Measurements from ENCODE around the gene MIB1.
"Not testable (repeated sequence)": the region's sequence is repeated elsewhere in the genome, so short reads cannot be mapped to it uniquely, and the experiment has no call there.

MIB1 gene

DNA sequence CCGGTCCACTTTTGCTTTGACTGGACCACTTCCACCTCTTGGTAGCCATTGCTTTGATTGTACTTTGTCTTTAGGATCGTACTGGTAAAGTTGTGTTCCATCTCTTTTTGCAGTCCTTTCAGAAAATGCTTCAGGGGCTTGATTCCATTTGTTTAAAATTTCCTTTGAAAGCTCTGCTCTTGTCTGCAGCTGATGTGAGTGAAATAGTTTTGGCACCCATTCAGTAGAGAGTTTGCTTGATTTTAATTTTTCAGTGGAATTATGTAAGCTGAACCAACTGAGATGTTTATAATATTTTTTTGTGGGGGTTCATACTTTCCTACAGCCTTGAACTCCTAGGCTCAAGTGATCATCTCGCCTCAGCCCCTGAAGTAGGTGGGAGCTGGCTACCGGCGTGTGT, 7.6 kb upstream of the MIB1 start (continued):
- no peak for TF ChIP-seq ZNF776 (tag by site-specific recombination; IDR thresholded peaks at IDR 0.05; ENCODE audit: borderline replicate concordance)

DNA sequence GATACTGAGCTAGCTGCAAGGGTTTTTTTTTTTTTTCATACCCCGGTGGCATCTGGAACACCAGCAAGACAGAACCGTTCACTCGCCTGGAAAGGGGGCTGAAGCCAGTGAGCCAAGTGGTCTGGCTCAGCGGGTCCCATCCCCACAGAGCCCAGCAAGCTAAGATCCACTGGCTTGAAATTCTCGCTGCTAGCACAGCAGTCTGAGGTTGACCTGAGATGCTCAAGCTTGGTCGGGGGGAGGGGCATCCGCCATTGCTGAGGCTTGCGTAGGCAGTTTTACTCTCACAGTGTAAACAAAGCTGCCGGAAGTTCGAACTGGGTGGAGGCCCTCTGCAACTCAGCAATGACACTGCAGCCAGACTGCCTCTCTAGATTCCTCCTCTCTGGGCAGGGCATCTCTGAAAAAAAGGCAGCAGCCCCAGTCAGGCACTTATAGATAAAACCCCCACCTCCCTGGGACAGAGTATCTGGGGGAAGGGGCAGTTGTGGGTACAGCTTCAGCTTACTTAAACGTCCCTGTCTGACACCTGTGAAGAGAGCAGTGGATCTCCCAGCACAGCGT, 5.1 kb upstream of the MIB1 start:
- Histone ChIP-seq H3K4me3 (ENCODE audit: low read depth, low read length) (no peak overlapping the region), H3K27ac (ENCODE audit: extremely low read depth, low read depth, low read length) (no peak overlapping the region), H3K9me3 (ENCODE audit: control insufficient read depth, insufficient read depth, low read depth, low read length) (no peaks in the 10 kb centered on the region), H3K4me1 (ENCODE audit: control insufficient read depth, insufficient read depth, low read length) (no peaks in the 10 kb centered on the region), H3K36me3 (ENCODE audit: control insufficient read depth in 2 of 2, insufficient read depth in 1 of 2, low read length in 2 of 2) (no peaks in the 10 kb centered on the region)
- CTCF ChIA-PET: interaction anchor here (0.7 to 1.0 kb wide), 2 partner anchors 11 to 152 kb away, joined by 3 to 4 read pairs; no protein-coding TSS in a partner anchor
- TF ChIP-seq, protein P1, sequence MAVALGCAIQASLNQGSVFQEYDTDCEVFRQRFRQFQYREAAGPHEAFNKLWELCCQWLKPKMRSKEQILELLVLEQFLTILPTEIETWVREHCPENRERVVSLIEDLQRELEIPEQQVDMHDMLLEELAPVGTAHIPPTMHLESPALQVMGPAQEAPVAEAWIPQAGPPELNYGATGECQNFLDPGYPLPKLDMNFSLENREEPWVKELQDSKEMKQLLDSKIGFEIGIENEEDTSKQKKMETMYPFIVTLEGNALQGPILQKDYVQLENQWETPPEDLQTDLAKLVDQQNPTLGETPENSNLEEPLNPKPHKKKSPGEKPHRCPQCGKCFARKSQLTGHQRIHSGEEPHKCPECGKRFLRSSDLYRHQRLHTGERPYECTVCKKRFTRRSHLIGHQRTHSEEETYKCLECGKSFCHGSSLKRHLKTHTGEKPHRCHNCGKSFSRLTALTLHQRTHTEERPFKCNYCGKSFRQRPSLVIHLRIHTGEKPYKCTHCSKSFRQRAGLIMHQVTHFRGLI (tag by site-specific recombination; IDR thresholded peaks at IDR 0.05): no peak
- TF ChIP-seq SETDB1 (IDR thresholded peaks at IDR 0.05; ENCODE audit: insufficient read length, low read length): peak; percentile 67
- POLR2A ChIA-PET: no interaction called here

DNA sequence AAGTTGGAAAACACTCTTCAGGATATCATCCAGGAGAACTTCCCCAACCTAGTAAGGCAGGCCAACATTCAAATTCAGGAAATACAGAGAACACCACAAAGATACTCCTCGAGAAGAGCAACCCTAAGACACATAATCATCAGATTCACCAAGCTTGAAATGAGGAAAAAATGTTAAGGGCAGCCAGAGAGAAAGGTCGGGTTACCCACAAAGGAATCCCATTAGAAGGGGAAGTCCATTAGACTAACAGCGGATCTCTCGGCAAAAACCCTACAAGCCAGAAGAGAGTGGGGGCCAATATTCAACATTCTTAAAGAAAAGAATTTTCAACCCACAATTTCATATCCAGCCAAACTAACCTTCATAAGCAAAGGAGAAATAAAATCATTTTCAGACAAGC, 3.7 kb upstream of the MIB1 start:
- H3K4me3 ChIP-seq (ENCODE audit: low read depth, low read length); H3K9me3 ChIP-seq (ENCODE audit: control insufficient read depth, insufficient read depth, low read depth, low read length); H3K4me1 ChIP-seq (ENCODE audit: control insufficient read depth, insufficient read depth, low read length); H3K27ac ChIP-seq (ENCODE audit: extremely low read depth, low read depth, low read length); H3K36me3 ChIP-seq (ENCODE audit: control insufficient read depth in 2 of 2, insufficient read depth in 1 of 2, low read length in 2 of 2); POLR2A ChIA-PET: not testable (repeated sequence)
- CTCF ChIA-PET: interaction anchor here (0.6 to 0.7 kb wide), 2 partner anchors 114 to 140 kb away, joined by 3 read pairs; no protein-coding TSS in a partner anchor

DNA sequence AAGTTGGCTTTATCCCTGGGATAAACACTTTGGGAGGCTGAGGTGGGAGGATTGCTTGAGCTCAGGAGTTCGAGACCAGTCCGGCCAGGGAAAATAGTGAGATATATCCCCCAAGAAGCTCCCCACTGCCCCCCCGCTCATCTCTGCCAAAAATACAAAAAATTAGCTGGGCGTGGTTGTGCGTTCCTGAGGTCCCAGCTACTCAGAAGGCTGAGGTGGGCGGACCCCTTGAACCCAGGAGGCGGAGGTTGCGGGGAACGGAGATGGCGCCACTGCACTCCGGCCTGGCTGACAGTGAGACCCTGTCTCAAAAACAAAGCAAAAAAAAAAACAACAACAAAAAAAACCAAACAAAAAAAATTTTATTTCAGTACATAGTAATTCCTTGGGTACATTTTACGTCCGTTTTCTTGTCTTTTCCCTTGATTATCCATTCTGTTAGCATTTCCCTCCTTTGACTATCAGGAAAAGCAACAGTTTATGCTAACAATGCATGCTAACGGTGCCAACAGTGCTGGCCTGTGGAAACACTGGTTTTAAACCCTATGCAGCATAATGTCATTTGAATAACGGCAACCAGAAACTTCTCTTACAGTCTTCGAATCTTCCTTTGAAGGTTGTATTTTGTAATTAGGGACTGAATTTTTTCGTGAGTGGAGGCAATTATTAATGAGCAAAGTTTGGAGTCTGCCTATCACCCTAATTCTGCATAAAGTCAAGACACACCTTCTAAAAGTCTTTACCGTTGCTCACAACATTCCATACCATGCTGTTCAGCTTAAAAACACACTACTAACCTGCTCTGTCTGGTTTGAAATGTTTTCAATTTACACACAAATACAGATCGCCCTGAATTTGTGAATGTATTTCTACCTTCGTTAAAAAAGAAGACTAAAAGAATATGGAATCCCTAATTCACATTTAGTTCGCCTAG, 721 bp upstream of the MIB1 start:
- no peaks in the 10 kb centered on the region for H3K9me3 ChIP-seq (ENCODE audit: control insufficient read depth, insufficient read depth, low read depth, low read length)
- H3K4me1 ChIP-seq (ENCODE audit: control insufficient read depth, insufficient read depth, low read length): 0 out of 2 replicates have a peak, but pooled peaks cover 3% of the 10 kb centered on the region
- no peaks in the 10 kb centered on the region for H3K36me3 ChIP-seq (ENCODE audit: control insufficient read depth in 2 of 2, insufficient read depth in 1 of 2, low read length in 2 of 2)
- H3K4me3 ChIP-seq (ENCODE audit: low read depth, low read length): no peak overlapping the region
- ChIA-PET POLR2A (interaction anchor here (0.6 to 4.5 kb wide), 22 partner anchors 10 to 142 kb away, joined by 3 to 38 read pairs (median 5); partner anchors contain the start of genes ABHD3, ESCO1 and SNRPD1), CTCF (interaction anchor here (0.7 to 1.0 kb wide), 4 partner anchors 127 to 200 kb away, joined by 3 to 5 read pairs (median 3); partner anchors contain the start of genes ESCO1 and SNRPD1)
- no peak overlapping the region for H3K27ac ChIP-seq (ENCODE audit: extremely low read depth, low read depth, low read length)
- TF ChIP-seq ZNF596 (tag by site-specific recombination; IDR thresholded peaks at IDR 0.05) (no peak), ZFHX2 (tag by site-specific recombination; conservative IDR thresholded peaks at IDR 0.05) (0 out of 2 replicates have a peak, but pooled peaks have one; percentile 24), ZNF121 (tag by site-specific recombination; IDR thresholded peaks at IDR 0.05) (peak; percentile 55), SCRT2 (tag by site-specific recombination; IDR thresholded peaks at IDR 0.05) (peak; percentile 50; the same call in 1 of the 2 replicates), ZNF600 (tag by site-specific recombination; IDR thresholded peaks at IDR 0.05) (peak; percentile 96), SP7 (tag by site-specific recombination; IDR thresholded peaks at IDR 0.05) (no peak), ZNF335 (tag by site-specific recombination; conservative IDR thresholded peaks at IDR 0.05) (peak; percentile 25; the same call in 1 of the 2 replicates)

DNA sequence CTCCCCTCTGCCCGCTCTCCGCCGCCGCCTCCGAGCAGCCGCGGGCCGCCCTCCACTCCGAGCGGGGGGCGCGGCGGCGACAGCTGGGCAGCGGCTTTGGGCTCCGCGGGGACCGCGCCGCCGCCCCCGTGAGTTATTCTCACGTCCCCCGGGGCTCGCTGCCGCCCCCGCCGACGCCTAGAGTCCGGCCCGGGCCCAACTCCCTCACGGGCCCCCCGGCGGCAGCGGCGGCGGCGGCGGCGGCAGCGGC, 645 bp downstream of the MIB1 start:
- no peak for TF ChIP-seq ZNF19 (tag by site-specific recombination; IDR thresholded peaks at IDR 0.05; ENCODE audit: low read depth)
- TF ChIP-seq ZNF530 (tag by site-specific recombination; IDR thresholded peaks at IDR 0.05; ENCODE audit: low read depth): no peak
- TF ChIP-seq ZNF747 (tag by site-specific recombination; IDR thresholded peaks at IDR 0.05): no peak
- TF ChIP-seq ZNF132 (tag by site-specific recombination; IDR thresholded peaks at IDR 0.05; ENCODE audit: borderline replicate concordance): no peak
- TF ChIP-seq, protein P2, sequence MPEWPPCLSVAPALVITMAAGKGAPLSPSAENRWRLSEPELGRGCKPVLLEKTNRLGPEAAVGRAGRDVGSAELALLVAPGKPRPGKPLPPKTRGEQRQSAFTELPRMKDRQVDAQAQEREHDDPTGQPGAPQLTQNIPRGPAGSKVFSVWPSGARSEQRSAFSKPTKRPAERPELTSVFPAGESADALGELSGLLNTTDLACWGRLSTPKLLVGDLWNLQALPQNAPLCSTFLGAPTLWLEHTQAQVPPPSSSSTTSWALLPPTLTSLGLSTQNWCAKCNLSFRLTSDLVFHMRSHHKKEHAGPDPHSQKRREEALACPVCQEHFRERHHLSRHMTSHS (tag by site-specific recombination; IDR thresholded peaks at IDR 0.05): no peak
- Histone ChIP-seq H3K27ac (ENCODE audit: extremely low read depth, low read depth, low read length) (peak overlapping the region; percentile 96), H3K4me1 (ENCODE audit: control insufficient read depth, insufficient read depth, low read length) (peaks cover 5% of the 10 kb centered on the region; the same call in 1 of the 2 replicates), H3K9me3 (ENCODE audit: control insufficient read depth, insufficient read depth, low read depth, low read length) (no peaks in the 10 kb centered on the region), H3K4me3 (ENCODE audit: low read depth, low read length) (peak overlapping the region; percentile 96), H3K36me3 (ENCODE audit: control insufficient read depth in 2 of 2, insufficient read depth in 1 of 2, low read length in 2 of 2) (no peaks in the 10 kb centered on the region)
- ChIA-PET CTCF (interaction anchor here (1.0 to 1.1 kb wide), 2 partner anchors 79 to 252 kb away, joined by 3 read pairs; no protein-coding TSS in a partner anchor), POLR2A (interaction anchor here (0.5 to 4.5 kb wide), 5 partner anchors 11 to 446 kb away, joined by 3 to 38 read pairs (median 7); partner anchors contain the start of genes ABHD3, ESCO1 and SNRPD1)

Measured in HEK293 (cell line).